ENCODE data around the gene CRYBG1. TPM values are rescaled to one million over a fixed set of nuclear protein-coding genes. Genes with fewer than 3 reads are reported as not detected.

CRYBG1 gene
- total and polyA plus RNA-seq, 2 of the 13 experiments (the other 11 are each of a cell fraction or from before 2014, with no cell fraction given) = 10.1 to 21.9 TPM

- H3K4me2 ChIP-seq (ENCODE audit: low read depth, low read length) = no peak overlapping the region
- H3K4me3 ChIP-seq (replicated peaks in 1 of 3; ENCODE audit: insufficient read depth in 1 of 3, low read depth in 2 of 3, low read length in 3 of 3) = no peak overlapping the region
- no peaks in the 10 kb centered on the region for H3K79me2 ChIP-seq (ENCODE audit: insufficient read depth, low read length)
- H3K9me3 ChIP-seq (ENCODE audit: low read length) = no peaks in the 10 kb centered on the region
- BruUV-seq (replicated peaks) = no TSS peak
- ChIA-PET POLR2A (no interaction called here), CTCF (ENCODE audit: low intra/inter-chr PET ratio, low total read pairs) (no interaction called here)
- H4K20me1 ChIP-seq (ENCODE audit: insufficient read depth, low read length) = no peaks in the 10 kb centered on the region
- no peaks in the 10 kb centered on the region for H3K27me3 ChIP-seq (ENCODE audit: control insufficient read depth in 1 of 2, insufficient read depth in 2 of 2, low read length in 2 of 2)
- FAIRE-seq (no peak), DNase-seq (ENCODE audit: low spot score) (no peak), ATAC-seq (no peak)
- peaks cover 66% of the 10 kb centered on the region for H3K4me1 ChIP-seq (ENCODE audit: insufficient read depth, low read length)
- TF ChIP-seq ATF7 (IDR thresholded peaks at IDR 0.05) (peak; percentile 5; the same call in 1 of the 2 replicates), ATF7 (CRISPR knock-in tag; IDR thresholded peaks at IDR 0.05) (no peak), NFKB2 (CRISPR knock-in tag; IDR thresholded peaks at IDR 0.05; ENCODE audit: borderline replicate concordance) (no peak)
- no peak overlapping the region for H3K27ac ChIP-seq (ENCODE audit: extremely low read length, insufficient read depth, low read length)
- H3K9ac ChIP-seq (ENCODE audit: insufficient read depth, low read depth, low read length) = no peak overlapping the region
- in situ Hi-C loops (cut with HindIII; ENCODE audit: extremely low pct_ligation_motif_present, low pct_unique_long_range_greater_than_20kb) = no loop called here
- no peaks in the 10 kb centered on the region for H3K36me3 ChIP-seq (replicated peaks in 1 of 2; ENCODE audit: control insufficient read depth in 1 of 2, insufficient read depth in 2 of 2, low read length in 2 of 2)
- H2AFZ ChIP-seq (ENCODE audit: low read length) = no peak overlapping the region
- intact Hi-C loops (cut with micrococcal nuclease; ENCODE audit: unreplicated experiment) = no loop called here
Measured at GRCh38 chr6:106461084-106461483, 100.6 kb downstream of the CRYBG1 start.

- Histone ChIP-seq H2AFZ (ENCODE audit: low read length) (no peak overlapping the region), H3K27me3 (ENCODE audit: control insufficient read depth in 1 of 2, insufficient read depth in 2 of 2, low read length in 2 of 2) (no peaks in the 10 kb centered on the region), H3K36me3 (replicated peaks in 1 of 2; ENCODE audit: control insufficient read depth in 1 of 2, insufficient read depth in 2 of 2, low read length in 2 of 2) (no peaks in the 10 kb centered on the region), H4K20me1 (ENCODE audit: insufficient read depth, low read length) (no peaks in the 10 kb centered on the region), H3K79me2 (ENCODE audit: insufficient read depth, low read length) (no peaks in the 10 kb centered on the region), H3K4me3 (replicated peaks in 1 of 3; ENCODE audit: insufficient read depth in 1 of 3, low read depth in 2 of 3, low read length in 3 of 3) (no peak overlapping the region), H3K9ac (ENCODE audit: insufficient read depth, low read depth, low read length) (peak overlapping the region; percentile 37; the same call in 1 of the 2 replicates), H3K4me1 (ENCODE audit: insufficient read depth, low read length) (peaks cover 62% of the 10 kb centered on the region), H3K27ac (ENCODE audit: extremely low read length, insufficient read depth, low read length) (peak overlapping the region; percentile 64), H3K9me3 (ENCODE audit: low read length) (no peaks in the 10 kb centered on the region), H3K4me2 (ENCODE audit: low read depth, low read length) (peak overlapping the region; percentile 33; the same call in 1 of the 2 replicates)
- WGBS (ENCODE audit: low lambda C conversion rate) = 55% methylated on average over 2 of the region's 2 CpGs
- ATAC-seq (peak; percentile 96), DNase-seq (ENCODE audit: low spot score) (peak; percentile 81), FAIRE-seq (peak; percentile 21)
- BruUV-seq (replicated peaks) = no TSS peak
- intact Hi-C loops (cut with micrococcal nuclease; ENCODE audit: unreplicated experiment) = no loop called here
- ChIA-PET CTCF (ENCODE audit: low intra/inter-chr PET ratio, low total read pairs) (no interaction called here), POLR2A (no interaction called here)
- in situ Hi-C loops (cut with HindIII; ENCODE audit: extremely low pct_ligation_motif_present, low pct_unique_long_range_greater_than_20kb) = no loop called here
- TF ChIP-seq TCF7 (IDR thresholded peaks at IDR 0.05; ENCODE audit: low read depth) (peak; percentile 81), TEAD3 (CRISPR knock-in tag; optimal IDR thresholded peaks at IDR 0.05; ENCODE audit: borderline replicate concordance) (peak; percentile 84), ZNF263 (CRISPR knock-in tag; IDR thresholded peaks at IDR 0.05) (no peak), FOXO1 (CRISPR knock-in tag; IDR thresholded peaks at IDR 0.05) (peak; percentile 43; the same call in 1 of the 2 replicates), ZBTB40 (IDR thresholded peaks at IDR 0.05) (peak; percentile 16; the same call in 1 of the 2 replicates), ZBTB40 (CRISPR knock-in tag; IDR thresholded peaks at IDR 0.05) (no peak)
Measured at GRCh38 chr6:106462923-106463557, 102.5 kb downstream of the CRYBG1 start.
